NCI-H748 (cell line): ENCODE data around the gene INO80C.

Experiments
- DNase-seq: peaks from one replicate; lab custom pipeline; 2025; ENCODE audit not compliant: unreplicated experiment; lab: John Stamatoyannopoulos, UW

Gene INO80C, protein sequence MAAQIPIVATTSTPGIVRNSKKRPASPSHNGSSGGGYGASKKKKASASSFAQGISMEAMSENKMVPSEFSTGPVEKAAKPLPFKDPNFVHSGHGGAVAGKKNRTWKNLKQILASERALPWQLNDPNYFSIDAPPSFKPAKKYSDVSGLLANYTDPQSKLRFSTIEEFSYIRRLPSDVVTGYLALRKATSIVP

DNA sequence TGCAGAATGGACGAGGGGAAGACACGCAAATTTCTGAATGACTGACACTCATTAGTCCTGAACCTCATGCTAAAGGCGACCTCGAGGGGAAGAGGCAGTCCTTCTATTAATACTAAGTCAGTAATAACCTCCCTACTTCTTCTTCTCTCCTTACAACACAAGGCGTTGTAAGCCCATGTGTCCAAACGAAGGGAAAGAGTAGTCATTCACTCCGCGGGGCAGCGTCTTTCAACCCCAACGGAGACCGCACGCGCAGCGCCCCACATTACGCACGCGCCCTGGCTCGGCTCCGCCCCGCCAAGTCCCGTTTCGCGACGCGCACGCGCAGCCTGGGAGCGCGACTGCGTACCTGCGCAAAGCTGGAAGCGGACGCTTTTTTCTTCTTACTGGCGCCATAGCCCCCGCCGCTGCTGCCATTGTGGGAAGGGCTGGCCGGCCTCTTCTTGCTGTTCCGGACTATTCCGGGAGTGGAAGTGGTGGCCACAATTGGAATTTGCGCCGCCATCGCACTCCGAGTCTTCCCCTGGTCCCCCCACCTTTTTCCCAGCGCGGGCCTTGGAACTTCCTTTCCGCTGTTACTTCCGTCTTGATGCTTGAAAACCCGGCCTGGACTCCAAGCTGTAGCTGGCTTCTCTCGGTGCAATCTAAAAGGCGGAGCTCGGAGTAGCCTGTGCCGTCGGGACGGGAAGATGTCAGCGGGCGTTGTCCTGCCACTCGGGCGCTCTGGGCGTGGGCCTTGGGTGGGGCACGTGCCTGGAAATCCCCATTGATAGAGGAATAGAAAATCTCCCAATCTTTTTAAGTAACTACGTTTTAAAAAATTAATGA is at the start of gene INO80C:
TSS of gene INO80C (minus strand) at position 591 of the 828 bp plus-strand sequence. CDS start at position 505, 86 bp downstream.
- peak; percentile 97 for DNase-seq

DNA sequence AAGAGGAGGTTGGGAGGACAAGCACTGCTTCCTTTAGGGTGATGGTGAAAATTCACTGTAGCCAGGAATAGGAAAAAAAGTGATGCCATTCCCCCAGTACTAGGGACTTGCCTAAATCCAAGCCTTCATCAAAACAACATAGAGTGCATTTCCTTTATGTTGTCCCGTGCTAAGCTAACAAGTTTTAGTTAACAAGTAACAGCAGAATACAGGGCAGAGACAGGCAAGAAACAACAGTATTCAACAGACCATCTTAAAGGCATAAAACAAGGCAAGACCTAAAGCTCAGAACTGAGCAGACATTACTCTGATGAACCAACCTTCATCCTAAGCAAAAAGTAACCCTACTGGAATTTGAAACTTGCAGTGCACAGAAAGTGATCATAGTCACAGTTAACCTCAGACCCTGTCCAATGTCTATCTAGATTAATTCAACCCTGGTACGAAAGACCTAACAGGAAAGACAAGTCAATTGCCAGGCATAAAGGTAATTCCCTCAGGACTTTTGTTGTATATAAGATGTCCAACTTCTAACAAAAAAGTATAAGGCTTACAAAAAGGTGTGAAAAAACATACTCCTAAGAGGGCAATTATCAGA is 49.3 kb upstream of the INO80C start:
- DNase-seq: no peak

DNA sequence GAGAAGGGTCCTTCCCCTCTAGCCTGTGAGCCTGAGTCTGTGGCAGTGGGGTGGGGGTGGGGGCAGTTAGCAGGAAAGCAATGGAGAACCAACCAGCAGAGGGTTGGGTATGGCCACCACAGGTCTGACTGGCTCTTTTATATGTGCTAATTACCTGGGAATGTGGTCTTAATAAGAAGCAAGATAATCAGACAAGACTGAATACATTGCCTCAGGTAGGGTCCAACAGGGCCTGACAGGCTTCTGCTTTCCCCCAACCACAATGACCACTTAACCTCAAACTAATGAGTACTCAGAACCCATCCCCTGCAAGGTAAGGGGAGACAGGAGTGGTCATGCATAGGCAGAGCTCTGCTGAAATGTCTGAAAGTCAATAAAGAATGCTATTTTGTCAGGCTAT is 44.6 kb upstream of the INO80C start:
- DNase-seq: no peak

- no peak for DNase-seq
Observed at GRCh38 chr18:35535297-35535696, 37.5 kb upstream of the INO80C start.

DNA sequence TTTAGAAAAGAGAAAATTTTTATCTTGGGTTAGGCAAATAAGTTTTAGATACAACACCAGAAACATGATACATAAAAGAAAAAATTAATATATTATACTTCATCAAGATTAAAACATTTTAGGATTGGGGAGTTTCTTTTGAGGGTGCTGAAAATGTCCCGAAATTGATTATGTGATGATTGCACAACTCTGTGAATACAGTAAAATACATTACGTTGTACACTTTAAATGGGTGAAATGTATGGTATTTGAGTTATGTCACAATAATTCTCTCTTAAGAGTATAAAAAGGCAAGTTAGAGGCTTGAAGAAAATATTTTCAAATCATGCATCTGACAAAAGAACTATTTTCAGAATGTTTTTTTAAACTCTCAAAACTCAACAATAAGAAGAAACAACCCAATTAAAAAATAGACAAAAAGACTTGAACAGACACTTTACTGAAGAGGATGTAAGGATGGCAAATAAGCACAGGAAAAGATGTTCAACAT is 36.2 kb upstream of the INO80C start:
- no peak for DNase-seq

DNA sequence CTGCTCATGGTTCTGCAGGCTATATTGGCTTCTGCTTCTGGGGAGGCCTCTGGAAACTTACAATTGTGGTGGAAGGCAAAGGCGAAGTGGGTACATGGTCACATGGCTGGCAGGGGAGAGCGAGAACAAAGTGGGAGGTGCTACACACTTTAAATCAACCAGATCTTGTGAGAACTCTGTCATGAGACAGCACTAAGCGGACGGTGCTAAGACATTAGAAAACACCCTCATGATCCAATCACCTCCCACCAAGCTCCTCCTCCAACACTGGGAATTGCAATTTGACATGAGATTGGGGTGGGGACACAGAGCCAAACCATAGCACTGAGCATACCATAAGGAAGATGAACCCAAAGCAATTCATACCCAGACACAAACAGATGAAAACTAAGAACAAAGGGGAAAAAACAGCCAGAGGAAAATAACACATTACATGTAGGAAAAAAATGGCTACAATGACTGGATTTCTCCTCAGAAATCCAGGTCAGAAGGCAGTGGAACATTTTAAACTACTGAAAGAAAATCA is 31.1 kb upstream of the INO80C start:
- DNase-seq: no peak

DNA sequence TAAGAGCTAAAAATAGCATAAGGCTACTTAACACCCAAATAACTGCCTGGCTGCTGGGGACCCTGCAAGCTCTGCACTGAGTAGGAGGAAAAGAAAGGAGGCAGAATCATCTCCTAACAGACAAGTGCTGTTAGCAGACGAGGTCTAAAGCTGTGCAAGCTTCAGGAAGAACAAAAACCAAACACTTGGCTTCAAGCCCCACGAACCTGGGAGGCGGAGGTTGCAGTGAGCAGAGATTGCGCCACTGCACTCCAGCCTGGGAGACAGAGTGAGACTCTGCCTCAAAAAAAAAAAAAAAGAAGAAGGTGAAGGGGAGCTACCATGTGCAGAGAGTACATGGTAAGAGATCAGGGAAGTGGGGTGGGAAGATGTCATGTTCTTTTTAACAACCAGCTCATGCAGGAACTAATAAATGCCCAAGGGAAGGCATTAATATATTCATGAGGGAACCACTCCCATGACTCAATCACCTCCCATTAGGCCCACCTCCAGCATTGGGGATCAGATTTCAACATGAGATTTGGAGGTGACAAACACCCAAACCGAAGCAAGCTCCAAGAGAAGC is 28.8 kb upstream of the INO80C start:
- DNase-seq: peak; percentile 39

DNA sequence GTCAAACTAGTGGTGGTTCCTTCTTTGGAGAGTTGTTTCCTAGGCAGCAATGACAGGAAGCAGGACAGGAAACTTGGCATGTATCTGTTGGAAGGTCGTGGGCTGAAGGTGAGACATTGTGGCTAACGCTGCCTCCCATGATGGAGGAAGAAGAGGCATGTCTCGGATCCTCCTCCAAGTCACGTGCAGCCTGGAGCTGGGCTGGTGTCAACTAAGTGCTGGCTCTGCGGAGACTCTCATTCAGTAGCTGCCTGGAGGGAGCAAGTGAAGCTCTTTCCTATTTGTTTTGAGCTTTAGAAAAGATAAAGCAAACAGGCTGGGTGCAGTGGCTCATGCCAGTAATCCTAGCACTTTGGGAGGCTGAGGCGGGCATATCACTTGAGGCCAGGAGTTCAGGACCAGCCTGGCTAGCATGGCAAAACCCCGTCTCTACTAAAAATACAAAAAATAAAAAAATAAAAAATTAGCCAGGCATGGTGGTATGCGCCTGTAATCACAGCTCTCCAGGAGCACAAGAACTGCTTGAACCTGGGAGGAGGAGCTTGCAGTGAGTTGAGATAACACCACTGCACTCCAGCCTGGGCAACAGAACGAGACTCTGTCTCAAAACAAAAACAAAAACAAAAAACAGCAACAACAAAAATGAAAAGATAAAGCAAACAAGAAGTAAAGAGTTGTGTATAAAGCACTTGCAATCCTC is 28.2 kb upstream of the INO80C start:
- DNase-seq: no peak

GRCh38 chr18:35524226-35524625 is 26.5 kb upstream of the INO80C start:
- DNase-seq: no peak

DNA sequence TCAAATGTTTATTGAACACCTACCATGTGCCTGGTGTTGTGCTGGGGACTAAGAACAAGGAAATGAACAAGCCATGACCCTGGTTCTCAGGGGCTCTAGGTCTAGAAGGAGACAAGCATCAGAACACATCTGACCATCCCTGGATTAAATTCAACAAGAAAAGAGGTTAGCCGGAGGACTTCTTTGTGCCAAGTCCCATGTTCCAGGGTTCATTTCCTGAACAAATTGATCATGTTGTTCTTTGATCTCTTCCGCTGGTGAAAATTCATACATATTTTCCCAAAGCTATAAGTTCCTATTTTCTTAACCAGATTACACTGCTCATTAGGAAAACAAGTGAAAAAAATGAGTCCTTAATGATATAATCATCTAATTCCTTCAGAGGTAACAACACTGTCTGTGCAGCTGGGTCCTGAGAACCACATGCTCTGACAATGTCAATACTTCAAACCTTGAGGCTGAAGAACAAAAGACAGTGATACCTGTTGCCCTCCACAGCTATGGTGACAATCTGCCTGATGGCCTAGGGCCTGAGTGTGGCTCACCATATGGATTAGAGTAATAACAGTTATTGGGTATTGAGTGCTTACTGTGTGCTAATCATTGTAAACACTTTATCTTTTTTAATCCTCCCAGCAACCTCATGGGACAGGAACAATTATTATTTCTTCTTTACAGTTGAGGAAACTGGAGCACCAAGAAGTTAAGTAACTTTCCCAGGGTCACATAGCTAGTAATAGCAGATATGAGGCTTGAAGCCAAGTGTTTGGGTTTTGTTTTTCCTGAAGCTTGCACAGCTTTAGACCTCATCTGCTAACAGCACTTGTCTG is 24.6 kb upstream of the INO80C start:
- no peak for DNase-seq

GRCh38 chr18:35521133-35521532 is 23.4 kb upstream of the INO80C start:
- DNase-seq: no peak

GRCh38 chr18:35519148-35519899 is 21.6 kb upstream of the INO80C start:
- no peak for DNase-seq

GRCh38 chr18:35517715-35518114 is 20.0 kb upstream of the INO80C start:
- no peak for DNase-seq

DNA sequence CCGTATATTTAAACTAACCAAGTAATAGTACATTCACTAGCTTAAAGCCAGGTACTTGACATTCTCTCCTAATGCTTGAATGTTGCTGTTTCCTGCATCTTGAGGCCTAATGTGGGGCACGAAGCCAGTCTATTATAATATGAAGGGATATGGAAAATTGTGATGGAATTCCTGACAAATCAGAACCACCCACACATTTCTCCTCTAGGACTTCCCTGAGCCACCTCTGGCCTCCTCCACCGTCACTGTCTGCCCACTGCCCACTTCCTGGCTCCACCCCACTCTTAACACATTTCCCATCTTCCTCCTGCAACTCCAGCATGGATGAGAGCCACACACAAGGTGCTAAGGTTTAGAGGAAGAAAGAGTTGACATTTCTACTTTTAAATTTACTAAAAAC is 19.0 kb upstream of the INO80C start:
- no peak for DNase-seq

- DNase-seq: no peak
Observed at GRCh38 chr18:35516351-35516750, 18.6 kb upstream of the INO80C start.

DNA sequence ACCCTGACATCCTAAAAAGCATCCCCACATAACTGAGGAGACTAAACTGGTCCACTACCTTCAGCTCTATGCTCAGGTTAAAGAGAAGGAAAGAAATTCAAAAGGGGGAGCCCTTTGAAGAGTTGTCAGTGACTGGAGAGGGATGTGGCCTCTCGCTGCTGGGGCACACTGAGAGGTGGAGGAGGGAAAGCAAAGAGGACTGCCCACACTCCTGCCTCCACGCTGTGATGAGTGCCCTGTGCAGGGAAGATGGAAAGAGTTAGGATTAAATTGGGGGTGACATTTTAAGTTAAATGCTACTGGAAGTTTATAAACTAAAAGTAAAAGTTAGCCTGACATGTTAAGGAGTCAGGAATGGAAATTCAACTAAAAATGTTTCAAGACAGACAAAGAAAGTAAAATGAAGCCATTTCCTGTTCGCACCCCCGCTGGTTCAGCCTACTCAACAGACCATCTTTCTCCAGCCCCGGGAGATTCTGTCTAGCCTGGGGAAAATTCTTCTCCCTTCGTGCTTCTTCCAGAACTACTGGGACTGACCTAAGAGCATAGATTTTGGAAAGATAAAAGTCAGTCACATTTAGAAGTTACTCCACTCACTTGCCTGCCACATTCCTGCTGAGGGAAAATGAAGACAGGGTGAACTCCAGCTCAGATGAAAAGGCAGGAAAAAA is 17.8 kb upstream of the INO80C start:
- no peak for DNase-seq

GRCh38 chr18:35514752-35515459 is 17.1 kb upstream of the INO80C start:
- DNase-seq: no peak

DNA sequence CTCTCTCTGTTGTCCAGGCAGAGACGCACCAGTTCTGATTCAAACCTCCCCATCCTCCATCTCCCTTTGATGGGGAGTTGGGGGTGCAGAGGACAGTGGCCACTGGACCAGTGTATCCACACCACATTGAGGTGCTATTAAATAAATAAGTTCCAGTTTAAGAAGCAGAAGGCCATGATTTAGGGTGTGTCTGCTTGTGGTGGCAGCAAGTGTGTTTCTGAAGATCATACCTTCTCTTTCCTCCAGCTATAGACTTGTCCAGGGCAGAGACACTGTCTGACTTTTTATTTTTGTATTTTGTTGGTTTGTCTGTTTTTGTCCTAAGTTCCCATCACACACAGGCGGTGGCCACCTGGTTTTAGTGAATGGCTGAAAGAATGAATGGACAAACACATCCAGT is 16.5 kb upstream of the INO80C start:
- DNase-seq: no peak
